PC-3 (cell line): ENCODE results near the gene TTC33. TPM values are rescaled to one million over a fixed set of nuclear protein-coding genes. Genes with fewer than 3 reads are reported as not detected.

Source experiments
- ATAC-seq: fragments of 200-7000 bp; cut with Tn5 transposase; 2 replicates; pipeline ENCODE4 v1.9.1; 2020; ENCODE audit warnings: mild to moderate bottlenecking, moderate library complexity
- BruUV-seq: library from RNA; stranded (reverse); fragments of 400-500 nt; replicated peaks from 2 replicates; lab custom pipeline; 2021; lab: Mats Ljungman, UMichigan
- CTCF ChIA-PET: fragments of 300-600 bp; sonication (Branson Sonifier 250); formaldehyde crosslinking; loops from one replicate; lab custom pipeline; 2022; ENCODE audit warnings: antibody characterized with exemption; lab: Charles Lee
- POLR2A ChIA-PET: fragments of 300-600 bp; sonication (Branson Sonifier 250); formaldehyde crosslinking; loops from one replicate; lab custom pipeline; 2022; ENCODE audit warnings: antibody characterized with exemption; ENCODE audit not compliant: unreplicated experiment; lab: Charles Lee
- DNase-seq: peaks from one replicate; pipeline ENCODE4 v3.0.0-alpha.2; 2015
- H2AFZ ChIP-seq: fragments of 300-600 bp; sonication (generic); 2 replicates; pipeline ENCODE4 v1.6.0; 2016; ENCODE audit warnings: antibody characterized with exemption, low read length
- H3F3A ChIP-seq: fragments of 300-600 bp; sonication (generic); one replicate; pipeline ENCODE4 v1.6.0; 2017; ENCODE audit warnings: antibody characterized with exemption, low read length, control low read depth, mild to moderate bottlenecking; ENCODE audit not compliant: unreplicated experiment
- H3K27ac ChIP-seq: fragments of 300-600 bp; sonication (generic); 2 replicates; pipeline ENCODE4 v1.5.1; 2016; ENCODE audit warnings: mild to moderate bottlenecking, low read length
- H3K27me3 ChIP-seq: fragments of 300-600 bp; sonication (generic); 2 replicates; pipeline ENCODE4 v1.6.1; 2016; ENCODE audit warnings: low read length, mixed read lengths
- H3K36me3 ChIP-seq: fragments of 300-600 bp; sonication (generic); 2 replicates; pipeline ENCODE4 v1.6.1; 2016; ENCODE audit warnings: low read depth, mixed run types, low read length, mixed read lengths
- H3K4me1 ChIP-seq: fragments of 300-600 bp; sonication (generic); 2 replicates; pipeline ENCODE4 v1.5.1; 2016; ENCODE audit warnings: low read length; ENCODE audit not compliant: insufficient read depth
- H3K4me2 ChIP-seq: fragments of 300-600 bp; sonication (generic); 2 replicates; pipeline ENCODE4 v1.6.0; 2016; ENCODE audit warnings: low read length
- H3K4me3 ChIP-seq: fragments of 300-600 bp; sonication (generic); 2 replicates; pipeline ENCODE4 v1.5.1; 2016; ENCODE audit warnings: mild to moderate bottlenecking, low read length, mixed read lengths
- H3K79me2 ChIP-seq: fragments of 300-600 bp; sonication (generic); 2 replicates; pipeline ENCODE4 v1.6.1; 2017; ENCODE audit warnings: low read length, mixed read lengths
- H3K9ac ChIP-seq: fragments of 300-600 bp; sonication (generic); 2 replicates; pipeline ENCODE4 v1.6.0; 2016; ENCODE audit warnings: mild to moderate bottlenecking, low read length
- H3K9me2 ChIP-seq: fragments of 300-600 bp; sonication (generic); replicated peaks from 2 replicates; pipeline ENCODE4 v1.6.1; 2016; ENCODE audit warnings: mixed run types, low read length, mixed read lengths
- H3K9me3 ChIP-seq: fragments of 300-600 bp; sonication (generic); 2 replicates; pipeline ENCODE4 v1.6.1; 2016; ENCODE audit warnings: low read length, mixed read lengths
- H4K20me1 ChIP-seq: fragments of 300-600 bp; sonication (generic); 2 replicates; pipeline ENCODE4 v1.6.1; 2016; ENCODE audit warnings: low read length, mixed read lengths
- EZH2 ChIP-seq: fragments of 300-600 bp; sonication (generic); IDR thresholded peaks from one replicate; pipeline ENCODE4 v1.6.1; 2017; ENCODE audit warnings: antibody characterized with exemption, mild to moderate bottlenecking, low read length; ENCODE audit not compliant: unreplicated experiment
- EZH2phosphoT487 ChIP-seq: fragments of 300-600 bp; sonication (generic); IDR thresholded peaks from 2 replicates; pipeline ENCODE4 v1.6.1; 2018; ENCODE audit warnings: mild to moderate bottlenecking, antibody characterized with exemption, low read length, borderline replicate concordance
- intact Hi-C: fragments of 100-400 bp; cut with micrococcal nuclease; formaldehyde crosslinking; loops from 2 replicates; pipeline ENCODE4 v1.9.0; 2023
- total RNA-seq: library from RNA; depleted of rRNA; stranded (reverse); fragments of >200 nt; gene quantifications from 2 replicates; pipeline ENCODE4 v1.2.3, GENCODE V29; 2014
- TF ChIP-seq, protein P1 (sequence below): fragments of 300-600 bp; sonication (generic); conservative IDR thresholded peaks from 2 replicates; pipeline ENCODE4 v1.5.1; 2017; ENCODE audit warnings: antibody characterized with exemption, low read depth, mild to moderate bottlenecking, low read length

Gene TTC33
- total RNA-seq, 1 experiment from 2014 or later: 9.0 TPM

DNA sequence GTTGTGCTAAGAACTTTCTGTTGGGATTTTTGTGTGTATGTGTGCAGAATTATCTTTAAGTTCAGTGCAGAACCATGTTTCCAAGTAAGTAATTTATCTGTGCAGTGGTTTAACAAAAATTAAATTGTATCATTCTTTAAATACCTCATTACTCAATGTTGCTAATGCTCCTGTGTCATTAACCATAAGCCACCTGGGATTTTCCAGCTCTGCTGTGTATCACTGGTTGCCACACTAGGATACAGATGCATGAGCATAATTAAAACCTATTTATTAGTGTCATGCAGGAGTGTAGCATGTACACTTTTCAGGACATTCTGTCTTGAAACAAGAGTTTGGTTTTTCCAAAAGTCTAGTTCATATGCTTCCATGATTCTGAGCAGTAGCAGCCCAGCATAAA lies 196.5 kb downstream of the TTC33 start:
- Histone ChIP-seq H3K27ac (no peak overlapping the region), H3K9me3 (no peaks in the 10 kb centered on the region), H3K4me2 (no peak overlapping the region), H2AFZ (no peak overlapping the region), H3K4me1 (peaks cover 10% of the 10 kb centered on the region), H3K79me2 (no peaks in the 10 kb centered on the region), H3K4me3 (no peak overlapping the region), H3K27me3 (no peaks in the 10 kb centered on the region), H3F3A (no peaks in the 10 kb centered on the region), H3K9me2 (no peaks in the 10 kb centered on the region), H4K20me1 (no peaks in the 10 kb centered on the region), H3K9ac (no peak overlapping the region), H3K36me3 (no peaks in the 10 kb centered on the region)
- intact Hi-C loops: no loop called here
- CTCF ChIA-PET: no interaction called here
- TF ChIP-seq, protein P1, sequence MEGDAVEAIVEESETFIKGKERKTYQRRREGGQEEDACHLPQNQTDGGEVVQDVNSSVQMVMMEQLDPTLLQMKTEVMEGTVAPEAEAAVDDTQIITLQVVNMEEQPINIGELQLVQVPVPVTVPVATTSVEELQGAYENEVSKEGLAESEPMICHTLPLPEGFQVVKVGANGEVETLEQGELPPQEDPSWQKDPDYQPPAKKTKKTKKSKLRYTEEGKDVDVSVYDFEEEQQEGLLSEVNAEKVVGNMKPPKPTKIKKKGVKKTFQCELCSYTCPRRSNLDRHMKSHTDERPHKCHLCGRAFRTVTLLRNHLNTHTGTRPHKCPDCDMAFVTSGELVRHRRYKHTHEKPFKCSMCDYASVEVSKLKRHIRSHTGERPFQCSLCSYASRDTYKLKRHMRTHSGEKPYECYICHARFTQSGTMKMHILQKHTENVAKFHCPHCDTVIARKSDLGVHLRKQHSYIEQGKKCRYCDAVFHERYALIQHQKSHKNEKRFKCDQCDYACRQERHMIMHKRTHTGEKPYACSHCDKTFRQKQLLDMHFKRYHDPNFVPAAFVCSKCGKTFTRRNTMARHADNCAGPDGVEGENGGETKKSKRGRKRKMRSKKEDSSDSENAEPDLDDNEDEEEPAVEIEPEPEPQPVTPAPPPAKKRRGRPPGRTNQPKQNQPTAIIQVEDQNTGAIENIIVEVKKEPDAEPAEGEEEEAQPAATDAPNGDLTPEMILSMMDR: no peak
- no peak for TF ChIP-seq EZH2
- TF ChIP-seq EZH2phosphoT487: no peak
- no TSS peak for BruUV-seq
- DNase-seq (no peak), ATAC-seq (no peak)
- POLR2A ChIA-PET: no interaction called here

DNA sequence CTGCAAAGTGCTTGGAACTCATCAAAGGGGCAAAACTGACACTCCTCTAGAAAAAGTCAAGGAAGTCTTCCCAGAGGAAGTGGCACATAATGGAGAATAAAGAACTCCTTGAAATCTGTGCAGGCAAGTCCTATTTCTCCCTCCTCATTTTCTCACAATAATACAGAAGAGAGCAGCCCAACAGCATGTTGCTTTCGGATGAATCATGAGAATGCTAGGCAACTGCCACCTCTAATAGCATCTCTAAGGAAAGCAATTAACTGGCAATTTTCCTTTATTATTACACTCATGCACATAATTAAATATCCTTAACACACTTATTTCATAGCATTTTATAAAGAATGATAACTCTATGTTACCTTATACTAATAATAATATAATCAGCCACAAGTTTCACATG lies 198.3 kb downstream of the TTC33 start:
- Histone ChIP-seq H3K9me2 (no peaks in the 10 kb centered on the region), H3K9me3 (no peaks in the 10 kb centered on the region), H3K36me3 (no peaks in the 10 kb centered on the region), H3K27ac (no peak overlapping the region), H2AFZ (no peak overlapping the region), H3K27me3 (no peaks in the 10 kb centered on the region), H4K20me1 (no peaks in the 10 kb centered on the region), H3K4me1 (peaks cover 20% of the 10 kb centered on the region), H3F3A (no peaks in the 10 kb centered on the region), H3K9ac (no peak overlapping the region), H3K4me3 (no peak overlapping the region), H3K4me2 (no peak overlapping the region), H3K79me2 (no peaks in the 10 kb centered on the region)
- ATAC-seq (no peak), DNase-seq (no peak)
- intact Hi-C loops: no loop called here
- TF ChIP-seq, protein P1: no peak
- TF ChIP-seq EZH2phosphoT487: no peak
- TF ChIP-seq EZH2: no peak
- ChIA-PET POLR2A (no interaction called here), CTCF (no interaction called here)
- BruUV-seq: no TSS peak

DNA sequence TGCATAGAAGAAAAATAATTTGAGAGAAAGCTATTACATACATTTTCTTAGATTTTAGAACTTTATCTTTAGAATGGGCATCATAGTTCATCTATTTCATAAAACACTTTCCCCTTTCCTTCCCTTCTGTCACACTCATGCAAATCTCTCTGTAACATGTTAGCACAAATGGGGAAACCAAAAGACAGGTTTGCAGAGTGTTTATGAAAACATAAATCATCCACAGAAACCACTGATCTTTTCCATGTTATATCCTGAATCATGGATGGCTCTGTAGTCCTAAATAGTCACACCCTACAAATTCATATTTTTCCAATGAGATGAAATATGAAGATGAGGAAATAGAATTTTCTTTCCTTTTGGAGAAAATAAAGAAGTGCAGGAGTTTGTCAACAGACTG lies 198.9 kb downstream of the TTC33 start:
- no peak for DNase-seq
- H3K4me3 ChIP-seq: no peak overlapping the region
- ChIA-PET POLR2A (no interaction called here), CTCF (no interaction called here)
- intact Hi-C loops: no loop called here
- no peaks in the 10 kb centered on the region for H3K9me3 ChIP-seq
- TF ChIP-seq, protein P1: no peak
- TF ChIP-seq EZH2phosphoT487 (no peak), EZH2 (no peak)
- no peak overlapping the region for H2AFZ ChIP-seq
- no peaks in the 10 kb centered on the region for H3K27me3 ChIP-seq
- H3K27ac ChIP-seq: no peak overlapping the region
- no TSS peak for BruUV-seq
- H3K9me2 ChIP-seq: no peaks in the 10 kb centered on the region
- H3K9ac ChIP-seq: no peak overlapping the region
- H3K36me3 ChIP-seq: no peaks in the 10 kb centered on the region
- H3F3A ChIP-seq: no peaks in the 10 kb centered on the region
- no peak overlapping the region for H3K4me2 ChIP-seq
- no peaks in the 10 kb centered on the region for H4K20me1 ChIP-seq
- no peaks in the 10 kb centered on the region for H3K79me2 ChIP-seq
- H3K4me1 ChIP-seq: peaks cover 26% of the 10 kb centered on the region
- ATAC-seq: no peak
